Stomach (tissue), 9 donors: Measurements from ENCODE around the gene GPN3. TPM values are rescaled to one million over a fixed set of nuclear protein-coding genes. Genes with fewer than 3 reads are reported as not detected.
A peak's percentile ranks its signal among the peaks of the same experiment; 100 is the strongest.
"Not testable (repeated sequence)": the region's sequence is repeated elsewhere in the genome, so short reads cannot be mapped to it uniquely, and the experiment has no call there.

Experiments
- DNase-seq, 2 donors: peaks; one replicate each; pipeline versions ENCODE4 v3.0.0 to v3.0.0-alpha.2; 2013 to 2019
- H3K27ac ChIP-seq, 5 donors: fragments of 200-600 bp in 4 of 5; sonication (generic) in 4 of 5; one replicate each; pipeline ENCODE4 v1.5.1; 2013 to 2019; ENCODE audit warnings: mild to moderate bottlenecking in 1 of 5, moderate library complexity in 1 of 5
- H3K27me3 ChIP-seq, 3 donors: fragments of 200-600 bp; sonication (generic); one replicate each; pipeline ENCODE4 v1.5.1; 2017 to 2019; ENCODE audit warnings: mixed run types in 1 of 3
- H3K36me3 ChIP-seq, 4 donors: fragments of 200-600 bp; sonication (generic); 1 replicate in 3 of 4; 2 replicates in 1 of 4; pipeline ENCODE4 v1.5.1; 2016 to 2019
- H3K4me1 ChIP-seq, 4 donors: fragments of 200-600 bp; sonication (generic); one replicate each; pipeline ENCODE4 v1.5.1; 2016 to 2019
- H3K4me3 ChIP-seq, 4 donors: fragments of 200-600 bp; sonication (generic) in 3 of 4; one replicate each; pipeline ENCODE4 v1.5.1; 2016 to 2019; ENCODE audit warnings: mild to moderate bottlenecking in 1 of 4
- H3K9me3 ChIP-seq, 4 donors: fragments of 200-600 bp; sonication (generic); one replicate each; pipeline ENCODE4 v1.5.1; 2016 to 2019
- CTCF ChIP-seq, 7 experiments: fragments of 450-650 bp in 4 of 7; fragments of 200-600 bp in 3 of 7; sonication (generic) in 3 of 7; IDR thresholded peaks; one replicate each; pipeline ENCODE4 v1.5.1; 2016 to 2019; ENCODE audit warnings: antibody characterized with exemption in 7 of 7, control low read depth in 2 of 7, mild to moderate bottlenecking in 1 of 7
- EP300 ChIP-seq: sonication (generic); formaldehyde crosslinking; IDR thresholded peaks from one replicate; pipeline ENCODE4 v1.6.1; 2017; ENCODE audit warnings: antibody characterized with exemption
- POLR2A ChIP-seq, 4 donors: fragments of 450-650 bp; IDR thresholded peaks; one replicate each; pipeline ENCODE4 v1.6.1; 2016; ENCODE audit warnings: antibody characterized with exemption in 4 of 4, control low read depth in 2 of 4, mild to moderate bottlenecking in 1 of 4, moderate library complexity in 1 of 4
- POLR2AphosphoS5 ChIP-seq, 3 donors: sonication (generic); formaldehyde crosslinking; IDR thresholded peaks; one replicate each; pipeline ENCODE4 v1.6.1; 2016; ENCODE audit warnings: antibody characterized with exemption in 3 of 3
- WGBS, 5 donors: extraction: QIAGEN DNeasy Blood & Tissue Kit in 3 of 5; methylation state at CpG; one replicate each; pipeline versions ENCODE4 v1.1.5 to v1.1.7; 2013 to 2018; 5-methylcytosine and 5-hydroxymethylcytosine counted together
- intact Hi-C: fragments of 100-400 bp; cut with DNase I; formaldehyde crosslinking; loops from one replicate; pipeline ENCODE4 v1.15.1; 2023; ENCODE audit warnings: low total_unique reads
- polyA plus RNA-seq, 3 donors: library from polyadenylated mRNA; stranded (reverse); fragments of 200-250 nt; gene quantifications; one replicate each; pipeline ENCODE4 v1.2.3, GENCODE V29; 2013
- total RNA-seq, 5 donors: library from RNA; depleted of rRNA; stranded (reverse); fragments of >200 nt; gene quantifications; one replicate each; pipeline versions ENCODE4 v1.1.0 to v1.2.3, GENCODE V29; 2014 to 2016
- donor health status: healthy with polysubstance abuse.
- donor health status: Bipolar disorder and iron deficiency.
- donor health status: healthy.

The GPN3 gene
- total and polyA plus RNA-seq, 8 donors = 7.6 to 29.1 (median 20.3) TPM; not detected in 1

GRCh38 chr12:110436231-110436630, 31.8 kb downstream of the GPN3 start:
- Histone ChIP-seq H3K27me3 (no peaks in the 10 kb centered on the region), H3K36me3 (peaks cover 43 to 78% (median 75%) of the 10 kb centered on the region in 4 donors), H3K4me3 (no peak overlapping the region), H3K9me3 (no peaks in the 10 kb centered on the region), H3K27ac (no peak overlapping the region), H3K4me1 (peaks cover 0 to 1% (median under 1%) of the 10 kb centered on the region in 4 donors)
- no peak for DNase-seq
- intact Hi-C loops = loop anchor here (10.0 kb wide), 1 partner anchor 341 kb away; no protein-coding TSS in a partner anchor
- WGBS, 5 donors = 48 to 60% (median 57%) methylated on average over 2 of the region's 2 CpGs
- TF ChIP-seq EP300 (no peak), POLR2AphosphoS5 (IDR thresholded peaks at IDR 0.05) (no peak), POLR2A (IDR thresholded peaks at IDR 0.05) (no peak), CTCF (IDR thresholded peaks at IDR 0.05) (no peak)

GRCh38 chr12:110431957-110432587, 36.0 kb downstream of the GPN3 start:
- H3K27me3 ChIP-seq = no peaks in the 10 kb centered on the region
- 72 to 83% (median 77%) methylated on average over 12 of the region's 12 CpGs for WGBS, 5 donors
- peak overlapping the region; percentile 46 to 51 (median 49) for H3K4me3 ChIP-seq
- H3K9me3 ChIP-seq = no peaks in the 10 kb centered on the region
- H3K27ac ChIP-seq = peak overlapping the region in 4 of 5 donors; percentile 45 to 77 (median 67)
- H3K36me3 ChIP-seq = peaks cover 23 to 37% (median 34%) of the 10 kb centered on the region in 4 donors
- intact Hi-C loops = loop anchor here (10.0 kb wide), 1 partner anchor 337 kb away; no protein-coding TSS in a partner anchor
- TF ChIP-seq EP300 (no peak), CTCF (IDR thresholded peaks at IDR 0.05) (no peak), POLR2A (IDR thresholded peaks at IDR 0.05) (no peak), POLR2AphosphoS5 (IDR thresholded peaks at IDR 0.05) (no peak)
- peaks cover 0 to 5% (median 2%) of the 10 kb centered on the region in 4 donors for H3K4me1 ChIP-seq
- DNase-seq = no peak

- H3K36me3 ChIP-seq = peaks cover 4 to 13% (median 10%) of the 10 kb centered on the region in 4 donors
- not testable (repeated sequence) for H3K27ac ChIP-seq, H3K9me3 ChIP-seq, H3K27me3 ChIP-seq, DNase-seq, H3K4me3 ChIP-seq, H3K4me1 ChIP-seq
- 92 to 95% (median 93%) methylated on average over 9 to 15 of the region's 15 CpGs for WGBS, 5 donors
- intact Hi-C loops = loop anchor here (10.0 kb wide), 1 partner anchor 335 kb away; no protein-coding TSS in a partner anchor
Measured at GRCh38 chr12:110429676-110430075, 38.4 kb downstream of the GPN3 start.

GRCh38 chr12:110426406-110426805, 41.7 kb downstream of the GPN3 start:
- Histone ChIP-seq H3K4me1 (peaks cover 0 to 5% (median 2%) of the 10 kb centered on the region in 4 donors), H3K9me3 (no peaks in the 10 kb centered on the region), H3K27me3 (no peaks in the 10 kb centered on the region), H3K27ac (peak overlapping the region in 1 of 5 donors; percentile 18), H3K36me3 (no peaks in the 10 kb centered on the region), H3K4me3 (no peak overlapping the region)
- WGBS, 5 donors = 30 to 58% (median 50%) methylated on average over 3 of the region's 3 CpGs
- TF ChIP-seq EP300 = no peak
- no peak for TF ChIP-seq CTCF (IDR thresholded peaks at IDR 0.05)
- TF ChIP-seq POLR2AphosphoS5 (IDR thresholded peaks at IDR 0.05) = no peak
- no peak for TF ChIP-seq POLR2A (IDR thresholded peaks at IDR 0.05)
- intact Hi-C loops = no loop called here
- DNase-seq = peak in 1 of 2 donors; percentile 26

GRCh38 chr12:110424237-110424636, 43.8 kb downstream of the GPN3 start:
- intact Hi-C loops = no loop called here
- TF ChIP-seq EP300 (no peak), POLR2AphosphoS5 (IDR thresholded peaks at IDR 0.05) (no peak), CTCF (IDR thresholded peaks at IDR 0.05) (no peak), POLR2A (IDR thresholded peaks at IDR 0.05) (no peak)

More at GRCh38 chr12:110424237-110424636, 43.8 kb downstream of the GPN3 start:
- H3K4me1 ChIP-seq = no peaks in the 10 kb centered on the region
- no peak for DNase-seq
- H3K36me3 ChIP-seq = no peaks in the 10 kb centered on the region
- no peak overlapping the region for H3K27ac ChIP-seq
- no peak overlapping the region for H3K4me3 ChIP-seq
- 68 to 87% (median 69%) methylated on average over 3 of the region's 3 CpGs for WGBS, 5 donors
- H3K9me3 ChIP-seq = no peaks in the 10 kb centered on the region
- H3K27me3 ChIP-seq = no peaks in the 10 kb centered on the region
